SU-DHL-6 (cell line): ENCODE measurements around the gene GALNT15.

Experiments used
- H2AFZ ChIP-seq: fragments of 200-600 bp; sonication (generic); 2 replicates; pipeline ENCODE4 v1.6.1; 2014; ENCODE audit warnings: low read depth, mild to moderate bottlenecking, moderate library complexity, mixed read lengths, antibody characterized with exemption, low read length; ENCODE audit not compliant: severe bottlenecking
- H3F3A ChIP-seq: fragments of 200-600 bp; shearing (Covaris generic); 2 replicates; pipeline ENCODE4 v1.6.0; 2016; ENCODE audit warnings: antibody characterized with exemption, mild to moderate bottlenecking; ENCODE audit not compliant: insufficient read depth
- H3K27ac ChIP-seq: fragments of 200-600 bp; sonication (generic); 2 replicates; pipeline ENCODE4 v1.5.1; 2016; ENCODE audit warnings: low read depth, mild to moderate bottlenecking, low read length, moderate library complexity, mixed read lengths
- H3K27me3 ChIP-seq: fragments of 200-600 bp; sonication (generic), shearing (Covaris generic); 2 replicates; pipeline ENCODE4 v1.6.0; 2014; ENCODE audit warnings: mild to moderate bottlenecking, low read length
- H3K36me3 ChIP-seq: fragments of 200-600 bp; sonication (generic); 2 replicates; pipeline ENCODE4 v1.6.1; 2014; ENCODE audit warnings: mild to moderate bottlenecking, low read length, mixed read lengths
- H3K4me2 ChIP-seq: fragments of 300-600, 200-600 bp; shearing (Covaris generic), sonication (generic); 2 replicates; pipeline ENCODE4 v1.6.0; 2014; ENCODE audit warnings: low read length, low read depth, mild to moderate bottlenecking; ENCODE audit not compliant: poor library complexity, severe bottlenecking
- H3K4me3 ChIP-seq: fragments of 200-600 bp; sonication (generic); 2 replicates; pipeline ENCODE4 v1.5.1; 2014; ENCODE audit warnings: antibody characterized with exemption, low read length, mild to moderate bottlenecking, mixed read lengths; ENCODE audit not compliant: insufficient read depth, poor library complexity, severe bottlenecking
- H3K79me2 ChIP-seq: fragments of 200-600 bp; sonication (generic); 2 replicates; pipeline ENCODE4 v1.6.1; 2014; ENCODE audit warnings: mild to moderate bottlenecking, low read length, moderate library complexity; ENCODE audit not compliant: insufficient read depth
- H3K9ac ChIP-seq: fragments of 200-600 bp; sonication (generic); 2 replicates; pipeline ENCODE4 v1.7.0; 2014; ENCODE audit warnings: mild to moderate bottlenecking, low read length
- H3K9me2 ChIP-seq: fragments of 200-600 bp; sonication (generic); replicated peaks from 2 replicates; pipeline ENCODE4 v1.6.1; 2014; ENCODE audit warnings: low read length; ENCODE audit not compliant: insufficient read depth
- H3K9me3 ChIP-seq: fragments of 200-600 bp; sonication (generic); 2 replicates; pipeline ENCODE4 v1.6.1; 2014; ENCODE audit warnings: low read length, mixed read lengths; ENCODE audit not compliant: insufficient read depth
- H4K20me1 ChIP-seq: fragments of 200-600 bp; sonication (generic); 2 replicates; pipeline ENCODE4 v1.6.1; 2014; ENCODE audit warnings: low read depth, mild to moderate bottlenecking, antibody characterized with exemption, low read length, moderate library complexity, mixed read lengths
- CTCF ChIP-seq: fragments of 200-600 bp; sonication (generic); IDR thresholded peaks from one replicate; pipeline ENCODE4 v1.5.1; 2017; ENCODE audit warnings: antibody characterized with exemption, mild to moderate bottlenecking, low read length, moderate library complexity; ENCODE audit not compliant: insufficient read depth, poor library complexity, severe bottlenecking
- EZH2phosphoT487 ChIP-seq: fragments of 200-600 bp; sonication (generic), shearing (Covaris generic); conservative IDR thresholded peaks from 2 replicates; pipeline ENCODE4 v1.6.1; 2018; ENCODE audit warnings: mild to moderate bottlenecking, antibody characterized with exemption, low read length, moderate library complexity, mixed read lengths

Gene GALNT15

GRCh38 chr3:16231983-16232382 lies 57.5 kb downstream of the GALNT15 start:
- no peaks in the 10 kb centered on the region for H3K9me2 ChIP-seq
- H3F3A ChIP-seq = no peaks in the 10 kb centered on the region
- H3K79me2 ChIP-seq = no peaks in the 10 kb centered on the region
- H3K9ac ChIP-seq = no peak overlapping the region
- H3K9me3 ChIP-seq = no peaks in the 10 kb centered on the region
- no peaks in the 10 kb centered on the region for H3K36me3 ChIP-seq
- H4K20me1 ChIP-seq = no peaks in the 10 kb centered on the region
- TF ChIP-seq CTCF (no peak), EZH2phosphoT487 (no peak)
- no peaks in the 10 kb centered on the region for H3K27me3 ChIP-seq
- H3K4me3 ChIP-seq = no peak overlapping the region
- H3K4me2 ChIP-seq = no peak overlapping the region
- no peak overlapping the region for H2AFZ ChIP-seq
- H3K27ac ChIP-seq = no peak overlapping the region

- Histone ChIP-seq H3K9me2 (no peaks in the 10 kb centered on the region), H3K27ac (no peak overlapping the region), H3F3A (no peaks in the 10 kb centered on the region), H3K36me3 (no peaks in the 10 kb centered on the region), H2AFZ (no peak overlapping the region), H3K79me2 (no peaks in the 10 kb centered on the region), H3K4me2 (no peak overlapping the region), H3K27me3 (no peaks in the 10 kb centered on the region), H4K20me1 (no peaks in the 10 kb centered on the region), H3K4me3 (no peak overlapping the region), H3K9ac (no peak overlapping the region), H3K9me3 (no peaks in the 10 kb centered on the region)
- TF ChIP-seq CTCF (no peak), EZH2phosphoT487 (no peak)
Observed at GRCh38 chr3:16233806-16234205, 59.3 kb downstream of the GALNT15 start.

- Histone ChIP-seq H3K4me3 (no peak overlapping the region), H3K9me3 (no peaks in the 10 kb centered on the region), H3K9me2 (no peaks in the 10 kb centered on the region), H2AFZ (no peak overlapping the region), H4K20me1 (no peaks in the 10 kb centered on the region), H3K9ac (no peak overlapping the region), H3K27ac (no peak overlapping the region), H3K36me3 (no peaks in the 10 kb centered on the region), H3K79me2 (no peaks in the 10 kb centered on the region), H3K27me3 (no peaks in the 10 kb centered on the region), H3F3A (no peaks in the 10 kb centered on the region), H3K4me2 (no peak overlapping the region)
- TF ChIP-seq CTCF (no peak), EZH2phosphoT487 (no peak)
Observed at GRCh38 chr3:16234281-16234680, 59.8 kb downstream of the GALNT15 start.
